Spleen (tissue), 11 donors: ENCODE results near the gene CDK14. TPM values are rescaled to one million over a fixed set of nuclear protein-coding genes. Genes with fewer than 3 reads are reported as not detected.

Experiments
- DNase-seq: peaks from one replicate; pipeline ENCODE4 v3.0.0-alpha.2; 2020
- H3K27ac ChIP-seq, 8 donors: fragments of 200-600 bp; sonication (generic) in 7 of 8; 1 replicate in 4 of 8; 2 replicates in 4 of 8; pipeline versions ENCODE4 v1.5.0 to v1.8.0; 2016 to 2021; ENCODE audit warnings: inconsistent platforms in 4 of 8, mild to moderate bottlenecking in 4 of 8, moderate library complexity in 1 of 8
- H3K27me3 ChIP-seq, 7 donors: fragments of 200-600 bp; sonication (generic) in 6 of 7; replicated peaks in 1 of 7; 1 replicate in 4 of 7; 2 replicates in 3 of 7; pipeline versions ENCODE4 v1.5.0 to v1.8.0; 2016 to 2021; ENCODE audit warnings: inconsistent platforms in 3 of 7, mild to moderate bottlenecking in 1 of 7
- H3K36me3 ChIP-seq, 6 donors: fragments of 200-600 bp; sonication (generic) in 5 of 6; 1 replicate in 4 of 6; 2 replicates in 2 of 6; pipeline versions ENCODE4 v1.5.0 to v1.8.0; 2016 to 2021; ENCODE audit warnings: inconsistent platforms in 2 of 6
- H3K4me1 ChIP-seq, 6 donors: fragments of 200-600 bp; sonication (generic) in 5 of 6; 1 replicate in 3 of 6; 2 replicates in 3 of 6; pipeline versions ENCODE4 v1.5.0 to v1.8.0; 2016 to 2021; ENCODE audit warnings: inconsistent platforms in 3 of 6
- H3K4me3 ChIP-seq, 8 donors: fragments of 200-600 bp; sonication (generic) in 7 of 8; 1 replicate in 4 of 8; 2 replicates in 4 of 8; pipeline versions ENCODE4 v1.5.0 to v1.8.0; 2016 to 2021; ENCODE audit warnings: inconsistent platforms in 4 of 8, mild to moderate bottlenecking in 4 of 8, moderate library complexity in 2 of 8
- H3K9me3 ChIP-seq, 8 donors: fragments of 200-600 bp; sonication (generic) in 7 of 8; 1 replicate in 4 of 8; 2 replicates in 4 of 8; pipeline versions ENCODE4 v1.5.0 to v1.8.0; 2016 to 2021; ENCODE audit warnings: inconsistent platforms in 4 of 8
- POLR2A ChIP-seq, 3 donors: fragments of 450-650 bp; IDR thresholded peaks; one replicate each; pipeline ENCODE4 v1.5.1; 2017; ENCODE audit warnings: antibody characterized with exemption in 3 of 3, mild to moderate bottlenecking in 1 of 3
- POLR2AphosphoS5 ChIP-seq, 3 donors: sonication (generic); formaldehyde crosslinking; IDR thresholded peaks; one replicate each; pipeline ENCODE4 v1.5.1; 2017; ENCODE audit warnings: antibody characterized with exemption in 3 of 3
- WGBS, 5 donors: extraction: QIAGEN DNeasy Blood & Tissue Kit in 3 of 5; methylation state at CpG; one replicate each; pipeline versions ENCODE4 v1.1.5 to v1.1.7; 2013 to 2018; 5-methylcytosine and 5-hydroxymethylcytosine counted together
- intact Hi-C: fragments of 100-400 bp; cut with DNase I; formaldehyde crosslinking; loops from one replicate; pipeline ENCODE4 v1.15.0; 2023; ENCODE audit warnings: low total_unique reads
- polyA plus RNA-seq, 3 donors: library from polyadenylated mRNA; stranded (reverse); fragments of 200-250 nt; gene quantifications; one replicate each; pipeline ENCODE4 v1.2.1, GENCODE V29; 2013
- total RNA-seq, 7 donors: library from RNA; depleted of rRNA in 3 of 7; stranded (reverse); fragments of >200 nt in 3 of 7; fragmentation: NEBNext Ultra II Directional in 4 of 7; extraction: Animal tissue kit (Norgen Biotek cat#: 25700) in 4 of 7; gene quantifications; one replicate each; pipeline versions ENCODE4 v1.1.0 to v1.2.1, GENCODE V29; 2016 to 2021
- TF ChIP-seq, protein P1 (sequence below), 11 experiments: fragments of 200-600 bp in 7 of 11; fragments of 450-650 bp in 4 of 11; sonication (generic) in 4 of 11; IDR thresholded peaks in 8 of 11; conservative IDR thresholded peaks in 3 of 11; 1 replicate in 7 of 11; 2 replicates in 4 of 11; pipeline versions ENCODE4 v1.4.0 to v1.8.0; 2016 to 2021; ENCODE audit warnings: antibody characterized with exemption in 11 of 11, inconsistent platforms in 4 of 11, mild to moderate bottlenecking in 1 of 11
- donor health status: healthy with polysubstance abuse.
- donor health status: DM: no; HTN: no; CAD: no; lungs with moderate emphysema.
- donor health status: DM: no; HTN: no; CAD: no.
- donor health status: Bipolar disorder and iron deficiency.
- donor health status: healthy.
- donor health status: DM: no; HTN: no; CAD: no.
- donor health status: DM: yes; HTN: yes; CAD: no.

The CDK14 gene
- total and polyA plus RNA-seq, 10 donors, result 6.6 to 109 (median 51.2) TPM

DNA sequence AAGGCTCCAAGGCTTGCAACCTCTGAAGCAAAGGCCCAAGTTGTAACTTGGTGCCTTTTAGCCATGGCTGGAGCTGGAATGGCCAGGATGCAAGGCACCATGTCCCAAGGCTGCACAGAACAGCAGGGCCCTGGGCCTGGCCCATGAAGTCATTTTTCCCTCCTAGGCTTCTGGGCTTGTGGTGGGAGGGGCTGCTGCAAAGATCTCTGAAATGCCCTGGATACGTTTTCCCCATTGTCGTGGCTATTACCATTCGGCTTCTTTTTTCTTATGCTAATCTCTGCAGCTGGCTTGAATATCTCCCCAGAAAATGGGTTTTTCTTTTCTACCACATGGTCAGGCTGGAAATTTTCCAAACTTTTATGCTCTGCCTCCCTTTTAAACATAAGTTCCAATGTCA lies 234.2 kb downstream of the CDK14 start:
- Histone ChIP-seq H3K27ac (no peak overlapping the region), H3K27me3 (no peaks in the 10 kb centered on the region), H3K4me1 (no peaks in the 10 kb centered on the region), H3K4me3 (no peak overlapping the region), H3K36me3 (peaks cover 0 to 24% (median 0%) of the 10 kb centered on the region in 6 donors), H3K9me3 (peaks cover 0 to 26% (median 17%) of the 10 kb centered on the region in 8 donors)
- intact Hi-C loops, result no loop called here
- 92 to 98% (median 96%) methylated on average over 3 of the region's 3 CpGs for WGBS, 5 donors
- DNase-seq, result no peak
- TF ChIP-seq POLR2A (IDR thresholded peaks at IDR 0.05) (no peak), POLR2AphosphoS5 (IDR thresholded peaks at IDR 0.05) (no peak)
- TF ChIP-seq, protein P1, sequence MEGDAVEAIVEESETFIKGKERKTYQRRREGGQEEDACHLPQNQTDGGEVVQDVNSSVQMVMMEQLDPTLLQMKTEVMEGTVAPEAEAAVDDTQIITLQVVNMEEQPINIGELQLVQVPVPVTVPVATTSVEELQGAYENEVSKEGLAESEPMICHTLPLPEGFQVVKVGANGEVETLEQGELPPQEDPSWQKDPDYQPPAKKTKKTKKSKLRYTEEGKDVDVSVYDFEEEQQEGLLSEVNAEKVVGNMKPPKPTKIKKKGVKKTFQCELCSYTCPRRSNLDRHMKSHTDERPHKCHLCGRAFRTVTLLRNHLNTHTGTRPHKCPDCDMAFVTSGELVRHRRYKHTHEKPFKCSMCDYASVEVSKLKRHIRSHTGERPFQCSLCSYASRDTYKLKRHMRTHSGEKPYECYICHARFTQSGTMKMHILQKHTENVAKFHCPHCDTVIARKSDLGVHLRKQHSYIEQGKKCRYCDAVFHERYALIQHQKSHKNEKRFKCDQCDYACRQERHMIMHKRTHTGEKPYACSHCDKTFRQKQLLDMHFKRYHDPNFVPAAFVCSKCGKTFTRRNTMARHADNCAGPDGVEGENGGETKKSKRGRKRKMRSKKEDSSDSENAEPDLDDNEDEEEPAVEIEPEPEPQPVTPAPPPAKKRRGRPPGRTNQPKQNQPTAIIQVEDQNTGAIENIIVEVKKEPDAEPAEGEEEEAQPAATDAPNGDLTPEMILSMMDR (IDR thresholded peaks at IDR 0.05 in 8 of 11, conservative IDR thresholded peaks at IDR 0.05 in 3 of 11), result no peak

DNA sequence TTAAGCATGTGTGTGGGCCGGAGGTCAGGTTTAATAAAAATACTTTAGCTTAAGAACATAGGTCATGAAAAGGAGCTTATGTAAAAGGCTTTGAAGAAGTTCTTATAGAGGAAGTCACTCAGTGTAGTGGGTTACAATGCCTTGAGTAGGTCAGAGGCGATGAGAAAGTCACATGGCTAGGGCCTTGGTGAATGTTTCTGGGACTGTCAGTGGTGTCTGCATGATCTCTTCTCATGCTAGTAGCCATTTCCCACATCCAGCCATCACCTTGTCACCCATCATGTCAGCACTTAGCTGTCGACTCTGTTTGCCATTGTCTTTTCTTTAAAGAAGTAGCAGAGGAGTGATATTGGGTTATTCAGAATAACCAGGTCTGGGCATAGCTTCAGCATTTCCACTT lies 236.6 kb downstream of the CDK14 start:
- intact Hi-C loops, result no loop called here
- no peak for DNase-seq
- Histone ChIP-seq H3K4me1 (no peaks in the 10 kb centered on the region), H3K27me3 (no peaks in the 10 kb centered on the region), H3K36me3 (peaks cover 0 to 38% (median 0%) of the 10 kb centered on the region in 6 donors), H3K27ac (no peak overlapping the region), H3K4me3 (no peak overlapping the region), H3K9me3 (peaks cover 0 to 31% (median 23%) of the 10 kb centered on the region in 8 donors)
- WGBS, 5 donors, result 83 to 94% (median 86%) methylated on average over 3 of the region's 3 CpGs
- TF ChIP-seq POLR2A (IDR thresholded peaks at IDR 0.05) (no peak), POLR2AphosphoS5 (IDR thresholded peaks at IDR 0.05) (no peak)
- TF ChIP-seq, protein P1 (IDR thresholded peaks at IDR 0.05 in 8 of 11, conservative IDR thresholded peaks at IDR 0.05 in 3 of 11), result no peak

- peaks cover 0 to 38% (median 0%) of the 10 kb centered on the region in 6 donors for H3K36me3 ChIP-seq
- TF ChIP-seq POLR2A (IDR thresholded peaks at IDR 0.05) (no peak), POLR2AphosphoS5 (IDR thresholded peaks at IDR 0.05) (no peak)
- TF ChIP-seq, protein P1 (IDR thresholded peaks at IDR 0.05 in 8 of 11, conservative IDR thresholded peaks at IDR 0.05 in 3 of 11), result no peak
- 80 to 97% (median 92%) methylated on average over 1 of the region's 1 CpG for WGBS, 5 donors
- intact Hi-C loops, result no loop called here
- H3K4me1 ChIP-seq, result no peaks in the 10 kb centered on the region
- no peak overlapping the region for H3K27ac ChIP-seq
- H3K27me3 ChIP-seq, result no peaks in the 10 kb centered on the region
- no peak for DNase-seq
- H3K9me3 ChIP-seq, result peaks cover 0 to 38% (median 29%) of the 10 kb centered on the region in 8 donors
- H3K4me3 ChIP-seq, result no peak overlapping the region
Measured at GRCh38 chr7:90833443-90833842, 237.3 kb downstream of the CDK14 start.

DNA sequence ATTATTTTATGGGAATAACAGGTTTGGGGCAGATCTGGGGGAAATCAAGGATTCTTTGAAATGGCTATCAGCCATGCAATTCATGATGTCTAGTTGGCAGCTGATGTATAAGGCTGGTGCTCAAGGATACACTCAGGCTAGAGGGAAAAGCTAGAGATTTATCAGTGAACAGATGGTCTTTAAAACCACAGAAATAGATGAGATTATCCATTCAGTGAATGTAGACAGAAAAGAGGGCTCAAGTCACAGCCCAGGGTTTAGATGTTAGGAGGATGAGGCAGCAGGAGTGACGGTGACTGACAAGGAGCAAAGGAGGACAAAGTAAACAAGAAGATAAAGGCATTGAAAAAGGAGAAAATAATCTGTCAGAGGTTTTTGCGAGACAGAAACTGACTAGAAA lies 238.7 kb downstream of the CDK14 start:
- no peak overlapping the region for H3K27ac ChIP-seq
- no peaks in the 10 kb centered on the region for H3K4me1 ChIP-seq
- intact Hi-C loops, result no loop called here
- no peaks in the 10 kb centered on the region for H3K27me3 ChIP-seq
- H3K36me3 ChIP-seq, result peaks cover 0 to 27% (median 0%) of the 10 kb centered on the region in 6 donors
- no peak for DNase-seq
- no peak overlapping the region for H3K4me3 ChIP-seq
- TF ChIP-seq POLR2A (IDR thresholded peaks at IDR 0.05) (no peak), POLR2AphosphoS5 (IDR thresholded peaks at IDR 0.05) (no peak)
- TF ChIP-seq, protein P1 (IDR thresholded peaks at IDR 0.05 in 8 of 11, conservative IDR thresholded peaks at IDR 0.05 in 3 of 11), result no peak
- peaks cover 0 to 37% (median 30%) of the 10 kb centered on the region in 8 donors for H3K9me3 ChIP-seq
- 64 to 93% (median 87%) methylated on average over 2 of the region's 2 CpGs for WGBS, 5 donors
